GM18498 (cell line): ENCODE results near the gene RNF208.

ENCODE experiments used
- ATAC-seq: cut with Tn5 transposase; IDR thresholded peaks from one replicate; pipeline ENCODE4 v1.9.1; 2021; ENCODE audit warnings: mild to moderate bottlenecking, moderate library complexity; ENCODE audit not compliant: unreplicated experiment

RNF208 gene

GRCh38 chr9:137193771-137194170, 28.3 kb downstream of the RNF208 start:
- no peak for ATAC-seq

- no peak for ATAC-seq
These were observed 29.2 kb downstream of the RNF208 start for GRCh38 chr9:137192859-137193258.

GRCh38 chr9:137192448-137192780, 29.6 kb downstream of the RNF208 start:
- ATAC-seq = no peak

GRCh38 chr9:137191691-137192447, 30.2 kb downstream of the RNF208 start:
- no peak for ATAC-seq

GRCh38 chr9:137191245-137191644, 30.8 kb downstream of the RNF208 start:
- ATAC-seq = no peak

GRCh38 chr9:137190315-137190856, 31.7 kb downstream of the RNF208 start:
- ATAC-seq = no peak

- ATAC-seq = no peak
These were observed 32.4 kb downstream of the RNF208 start for GRCh38 chr9:137189297-137190295.

GRCh38 chr9:137188490-137189296, 33.3 kb downstream of the RNF208 start, which contains the start of the genes ANAPC2 and SSNA1:
Gene ANAPC2 (minus strand): TSS chr9:137188560. CDS start chr9:137188532, 28 bp downstream.
Gene SSNA1 (plus strand): TSS chr9:137188676. CDS start chr9:137188727, 51 bp downstream.
- peak; percentile 79 for ATAC-seq

GRCh38 chr9:137188086-137188489, 34.0 kb downstream of the RNF208 start:
- ATAC-seq = no peak

- ATAC-seq = no peak
These were observed 34.7 kb downstream of the RNF208 start for GRCh38 chr9:137187386-137187785.

- ATAC-seq = no peak
These were observed 35.7 kb downstream of the RNF208 start for GRCh38 chr9:137186385-137186784.

GRCh38 chr9:137185921-137186320, 36.1 kb downstream of the RNF208 start:
- ATAC-seq = no peak

- no peak for ATAC-seq
These were observed 37.0 kb downstream of the RNF208 start for GRCh38 chr9:137184881-137185660.

GRCh38 chr9:137183980-137184595, 38.0 kb downstream of the RNF208 start:
- no peak for ATAC-seq

- no peak for ATAC-seq
These were observed 39.2 kb downstream of the RNF208 start for GRCh38 chr9:137182836-137183235.

- no peak for ATAC-seq
These were observed 40.4 kb downstream of the RNF208 start for GRCh38 chr9:137181680-137182079.

GRCh38 chr9:137180491-137180890, 41.5 kb downstream of the RNF208 start:
- ATAC-seq = no peak

- no peak for ATAC-seq
These were observed 42.3 kb downstream of the RNF208 start for GRCh38 chr9:137179761-137180160.

GRCh38 chr9:137178939-137179630, 43.0 kb downstream of the RNF208 start:
- ATAC-seq = no peak
